GM12864 (cell line): ENCODE data around the gene EPHA2.

Experiments
- DNase-seq: peaks from one replicate; pipeline ENCODE4 v3.0.0-alpha.2; 2011; ENCODE audit warnings: low read depth
- H3K4me3 ChIP-seq: 2 replicates; pipeline ENCODE4 v1.5.1; 2011; ENCODE audit warnings: mild to moderate bottlenecking, low read depth, low read length, control low read depth
- TF ChIP-seq, protein P1 (sequence below): IDR thresholded peaks from 2 replicates; pipeline ENCODE4 v1.5.1; 2011; ENCODE audit warnings: low read depth, mild to moderate bottlenecking, moderate library complexity, low read length, control low read depth, inconsistent platforms; ENCODE audit errors: missing control alignments

Gene EPHA2

DNA sequence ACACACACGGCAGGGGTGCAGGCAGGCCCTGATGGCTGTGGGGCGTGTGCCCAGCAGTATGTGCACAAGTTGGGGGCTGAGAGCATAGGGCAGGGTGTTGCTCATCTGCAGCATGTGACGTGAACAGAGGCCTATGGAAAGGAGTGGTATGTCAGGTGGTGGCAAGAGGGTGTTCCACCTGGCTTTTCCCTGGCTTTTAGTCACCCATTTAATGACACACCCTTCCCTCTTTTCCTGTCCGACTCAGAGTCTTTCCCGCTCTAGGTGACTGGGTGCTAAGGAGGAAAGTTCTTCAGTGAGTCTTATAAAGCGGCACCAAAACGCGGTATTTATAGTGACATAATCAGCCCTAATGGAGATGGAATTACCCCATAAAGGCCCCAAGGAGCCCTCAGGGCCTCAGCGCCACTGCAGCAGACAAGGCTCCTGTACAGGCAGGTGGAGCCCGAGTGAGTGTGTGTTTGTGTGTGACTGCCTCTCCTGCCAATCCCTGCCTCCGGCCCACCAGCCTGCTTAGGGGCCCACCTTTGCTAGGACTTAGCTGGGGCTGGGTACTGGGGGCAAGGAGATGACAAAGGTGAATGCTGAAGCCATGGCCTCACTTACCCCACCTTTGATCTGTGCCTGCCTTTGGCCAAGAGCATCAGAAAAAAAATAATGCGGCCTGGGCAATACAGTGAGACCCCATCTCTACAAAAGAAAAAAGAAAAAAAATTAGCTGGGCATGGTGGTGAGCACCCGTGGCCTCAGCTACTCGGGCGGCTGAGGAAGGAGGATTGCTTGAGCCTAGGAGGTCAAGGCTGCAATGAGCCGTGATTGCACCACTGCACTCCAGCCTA lies 3.3 kb upstream of the EPHA2 start:
- H3K4me3 ChIP-seq: no peak overlapping the region
- DNase-seq: no peak
- TF ChIP-seq, protein P1, sequence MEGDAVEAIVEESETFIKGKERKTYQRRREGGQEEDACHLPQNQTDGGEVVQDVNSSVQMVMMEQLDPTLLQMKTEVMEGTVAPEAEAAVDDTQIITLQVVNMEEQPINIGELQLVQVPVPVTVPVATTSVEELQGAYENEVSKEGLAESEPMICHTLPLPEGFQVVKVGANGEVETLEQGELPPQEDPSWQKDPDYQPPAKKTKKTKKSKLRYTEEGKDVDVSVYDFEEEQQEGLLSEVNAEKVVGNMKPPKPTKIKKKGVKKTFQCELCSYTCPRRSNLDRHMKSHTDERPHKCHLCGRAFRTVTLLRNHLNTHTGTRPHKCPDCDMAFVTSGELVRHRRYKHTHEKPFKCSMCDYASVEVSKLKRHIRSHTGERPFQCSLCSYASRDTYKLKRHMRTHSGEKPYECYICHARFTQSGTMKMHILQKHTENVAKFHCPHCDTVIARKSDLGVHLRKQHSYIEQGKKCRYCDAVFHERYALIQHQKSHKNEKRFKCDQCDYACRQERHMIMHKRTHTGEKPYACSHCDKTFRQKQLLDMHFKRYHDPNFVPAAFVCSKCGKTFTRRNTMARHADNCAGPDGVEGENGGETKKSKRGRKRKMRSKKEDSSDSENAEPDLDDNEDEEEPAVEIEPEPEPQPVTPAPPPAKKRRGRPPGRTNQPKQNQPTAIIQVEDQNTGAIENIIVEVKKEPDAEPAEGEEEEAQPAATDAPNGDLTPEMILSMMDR: no peak

DNA sequence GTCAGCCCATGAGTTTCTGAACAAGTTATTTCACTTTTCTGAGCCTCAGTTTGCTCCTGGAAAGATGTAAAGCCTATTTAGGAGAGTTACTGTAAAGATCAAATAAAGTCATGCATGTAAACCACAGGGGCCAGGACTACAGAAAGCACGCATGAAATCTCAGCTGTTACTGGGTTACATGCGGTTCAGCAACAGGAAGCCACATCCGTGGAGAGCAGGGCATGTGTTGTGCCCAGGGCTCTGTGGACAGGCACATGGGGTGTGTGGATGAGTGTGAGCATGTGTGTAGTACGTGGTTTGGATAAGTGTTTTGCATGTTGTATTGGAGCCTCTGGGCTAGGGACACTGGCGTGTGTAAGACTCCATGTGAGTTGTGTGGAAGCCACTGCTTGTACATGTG lies 2.2 kb upstream of the EPHA2 start:
- TF ChIP-seq, protein P1: no peak
- no peak overlapping the region for H3K4me3 ChIP-seq
- no peak for DNase-seq

DNA sequence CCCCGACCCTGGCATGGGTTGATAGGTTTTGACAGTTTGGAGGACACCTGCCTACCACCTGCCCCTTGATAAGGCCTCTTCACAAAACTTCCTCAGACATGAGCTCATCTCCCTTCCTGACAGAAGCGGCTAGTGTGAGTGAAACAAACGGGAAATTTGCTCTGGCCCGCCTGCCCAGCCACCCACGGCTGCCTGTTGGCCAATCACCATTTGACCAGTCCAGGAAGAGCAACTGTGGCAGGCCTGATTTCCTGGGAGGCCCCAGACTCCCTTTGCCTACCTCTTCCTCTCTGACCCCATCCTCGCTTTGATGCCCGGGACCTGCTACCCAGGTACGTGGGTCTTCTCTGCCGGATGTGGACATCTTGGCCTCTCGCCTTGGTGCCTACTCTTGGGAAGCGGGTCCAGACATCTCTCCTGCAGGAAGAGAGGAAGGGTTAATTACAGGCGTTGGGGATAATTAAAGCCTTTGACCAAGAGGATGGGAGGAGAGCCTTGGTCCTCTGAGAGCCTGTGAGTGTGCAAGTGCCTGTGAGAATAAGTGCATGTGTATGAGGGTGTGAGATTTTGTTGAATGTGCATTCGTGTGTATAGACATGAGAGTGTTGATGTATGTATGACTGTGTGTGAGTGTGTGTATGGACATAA lies 1.1 kb upstream of the EPHA2 start:
- no peak for DNase-seq
- H3K4me3 ChIP-seq: no peak overlapping the region
- TF ChIP-seq, protein P1: no peak

DNA sequence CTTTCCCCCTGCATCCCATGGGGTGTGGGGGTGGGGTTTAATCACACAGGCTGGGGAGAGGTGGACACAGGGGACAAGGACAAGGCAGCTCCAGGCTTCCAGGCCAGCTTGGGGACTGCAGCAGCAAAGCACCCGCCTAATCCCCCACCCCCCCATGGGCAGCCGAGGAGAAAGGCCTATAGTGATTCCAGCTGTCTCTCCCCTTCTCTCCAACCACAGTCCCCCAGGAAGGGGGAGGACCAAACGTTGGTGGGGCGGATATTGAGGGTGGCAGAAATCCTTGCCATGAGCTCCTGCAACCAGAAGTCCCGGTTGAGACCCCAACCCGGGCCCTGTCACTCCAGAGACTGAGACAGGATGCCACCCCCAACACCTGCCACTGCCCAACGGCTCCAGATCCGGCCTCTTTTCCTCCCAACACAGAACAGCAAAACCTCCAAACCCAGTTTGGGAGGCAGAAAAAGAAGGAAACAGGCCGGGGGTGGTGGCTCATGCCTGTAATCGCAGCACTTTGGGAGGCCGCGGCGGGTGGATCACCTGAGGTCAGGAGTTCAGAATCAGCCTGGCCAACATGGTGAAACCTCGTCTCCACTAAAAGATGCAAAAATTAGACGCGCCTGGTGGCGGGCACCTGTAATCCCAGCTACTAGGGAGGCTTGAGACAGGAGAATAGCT lies 1.7 kb downstream of the EPHA2 start:
- no peak overlapping the region for H3K4me3 ChIP-seq
- TF ChIP-seq, protein P1: no peak
- DNase-seq: no peak

DNA sequence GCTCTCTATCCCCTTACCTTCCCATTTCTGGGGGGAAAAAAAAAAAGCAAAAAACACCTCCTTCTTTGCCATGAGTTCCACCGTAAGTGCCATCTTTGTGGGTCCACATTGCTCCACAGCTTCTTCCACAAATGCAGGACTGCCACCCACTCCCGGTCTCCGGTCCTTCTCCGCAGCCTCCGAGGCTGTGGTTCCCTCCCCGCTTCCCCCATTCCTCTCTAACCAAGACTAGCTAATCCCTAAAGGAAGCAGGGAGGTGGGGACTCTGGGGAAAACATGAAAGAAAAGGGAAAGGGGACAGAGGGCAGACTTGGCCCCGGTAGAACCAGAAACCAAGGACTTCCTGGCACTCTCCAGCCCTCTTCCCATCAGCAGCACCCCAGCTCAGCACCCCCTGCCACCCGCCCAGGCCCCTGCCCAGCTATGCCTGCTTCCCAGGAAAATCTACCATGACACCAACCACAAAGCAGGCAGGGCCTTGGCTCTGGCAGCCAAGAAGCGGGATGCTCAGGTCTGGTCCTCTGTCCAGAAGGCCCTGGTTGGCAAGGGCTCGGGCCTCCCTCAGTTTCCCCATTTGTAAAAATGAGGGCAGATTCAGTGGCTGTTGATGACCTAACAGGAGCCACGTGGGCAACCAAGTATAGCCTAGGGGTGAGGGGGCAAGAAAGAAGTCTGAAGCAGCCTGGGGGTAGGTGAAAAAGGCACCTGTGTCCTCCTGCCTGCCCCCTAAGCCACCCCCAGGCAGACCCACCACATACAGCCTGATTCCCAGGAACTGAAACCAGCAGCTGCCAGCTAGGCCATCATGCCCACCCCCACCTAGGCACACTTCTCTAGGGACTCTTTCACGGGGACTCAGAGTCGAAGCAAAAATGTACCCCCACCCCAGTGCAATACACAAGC lies 2.5 kb downstream of the EPHA2 start:
- TF ChIP-seq, protein P1: no peak
- H3K4me3 ChIP-seq: no peak overlapping the region
- DNase-seq: no peak

DNA sequence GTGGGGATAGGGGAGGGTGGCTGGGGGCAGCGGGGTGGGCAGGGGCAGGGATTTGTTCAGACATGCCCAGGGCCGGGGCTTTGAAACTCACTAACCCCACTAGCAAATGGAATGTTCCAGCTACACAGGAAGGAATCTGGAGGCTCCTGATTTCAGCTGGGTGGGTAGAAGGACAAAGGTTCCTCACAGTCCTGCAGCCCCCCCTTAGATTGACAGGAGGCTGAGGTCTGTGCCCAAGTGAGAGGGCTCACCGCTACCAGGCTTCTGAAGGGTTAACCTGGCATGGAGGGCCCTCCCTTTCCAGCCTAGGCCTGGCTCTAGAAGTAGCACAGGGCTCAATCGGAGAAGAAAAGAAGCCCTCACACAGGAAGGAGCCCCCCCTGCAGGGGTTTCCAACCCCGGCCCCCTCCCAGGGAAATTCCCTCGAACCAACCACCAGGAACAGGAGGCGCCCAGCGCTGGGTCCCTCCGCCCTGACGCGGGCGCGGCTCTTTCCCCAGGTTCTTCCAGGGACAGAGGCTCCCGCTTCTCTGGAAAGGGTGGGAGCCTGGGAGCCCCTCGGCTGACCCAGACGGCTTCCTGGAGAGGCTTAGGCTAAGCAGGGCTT lies 3.3 kb downstream of the EPHA2 start:
- no peak overlapping the region for H3K4me3 ChIP-seq
- TF ChIP-seq, protein P1: no peak
- no peak for DNase-seq
